NCI-H2196 treated with DMSO at 0.1 percent for 48 hours (cell line): ENCODE measurements around the gene PLCB3.

Experiments used
- DNase-seq: peaks from one replicate; lab custom pipeline; 2025; ENCODE audit not compliant: unreplicated experiment; lab: John Stamatoyannopoulos, UW

PLCB3 gene

GRCh38 chr11:64251016-64251752 is at the start of gene PLCB3:
PLCB3 (plus strand) TSS chr11:64251530; CDS start chr11:64251650, 120 bp downstream.
- no peak for DNase-seq

GRCh38 chr11:64201543-64201942 is 49.8 kb upstream of the PLCB3 start:
- DNase-seq: no peak

GRCh38 chr11:64202992-64203391 is 48.3 kb upstream of the PLCB3 start:
- DNase-seq: no peak

GRCh38 chr11:64203421-64204079 is 47.8 kb upstream of the PLCB3 start:
- DNase-seq: no peak

GRCh38 chr11:64204080-64204440 is 47.3 kb upstream of the PLCB3 start:
- DNase-seq: no peak

GRCh38 chr11:64204464-64204989 is 46.8 kb upstream of the PLCB3 start:
- peak; percentile 70 for DNase-seq

GRCh38 chr11:64206457-64207255 is 44.7 kb upstream of the PLCB3 start, which contains the start of gene FERMT3:
FERMT3 (plus strand) TSS chr11:64206721; CDS start chr11:64207365, 644 bp downstream.
- no peak for DNase-seq

- no peak for DNase-seq
These were observed 43.9 kb upstream of the PLCB3 start for GRCh38 chr11:64207256-64208085.

- no peak for DNase-seq
These were observed 43.1 kb upstream of the PLCB3 start for GRCh38 chr11:64208086-64208795.

GRCh38 chr11:64208796-64209562 is 42.4 kb upstream of the PLCB3 start:
- DNase-seq: no peak

GRCh38 chr11:64209563-64209843 is 41.8 kb upstream of the PLCB3 start:
- no peak for DNase-seq

GRCh38 chr11:64210301-64211020 is 40.9 kb upstream of the PLCB3 start:
- no peak for DNase-seq

GRCh38 chr11:64211181-64211872 is 40.0 kb upstream of the PLCB3 start:
- DNase-seq: no peak

GRCh38 chr11:64216879-64217278 is 34.5 kb upstream of the PLCB3 start:
- no peak for DNase-seq

- no peak for DNase-seq
These were observed 32.5 kb upstream of the PLCB3 start for GRCh38 chr11:64218628-64219353.

GRCh38 chr11:64219354-64219684 is 32.0 kb upstream of the PLCB3 start:
- no peak for DNase-seq

GRCh38 chr11:64219755-64220154 is 31.6 kb upstream of the PLCB3 start:
- no peak for DNase-seq

GRCh38 chr11:64220271-64220670 is 31.1 kb upstream of the PLCB3 start:
- DNase-seq: no peak
